Smooth muscle cell (in vitro differentiated cells): ENCODE measurements around the gene APLP2. TPM values are rescaled to one million over a fixed set of nuclear protein-coding genes. Genes with fewer than 3 reads are reported as not detected.
"Not testable (repeated sequence)": the region's sequence is repeated elsewhere in the genome, so short reads cannot be mapped to it uniquely, and the experiment has no call there.

Experiments used
- DNase-seq: peaks from one replicate; lab custom pipeline; 2025; ENCODE audit not compliant: unreplicated experiment; lab: John Stamatoyannopoulos, UW
- H2AFZ ChIP-seq: fragments of 200-600 bp; sonication (generic); 2 replicates; pipeline ENCODE4 v1.6.0; 2016; ENCODE audit warnings: antibody characterized with exemption, low read depth, mild to moderate bottlenecking
- H3F3A ChIP-seq: fragments of 200-600 bp; sonication (generic); 2 replicates; pipeline ENCODE4 v1.6.0; 2017; ENCODE audit warnings: antibody characterized with exemption, low read depth
- H3K27ac ChIP-seq: fragments of 200-600 bp; sonication (generic); 2 replicates; pipeline ENCODE4 v1.5.1; 2016; ENCODE audit warnings: low read depth, mild to moderate bottlenecking
- H3K27me3 ChIP-seq: fragments of 200-600 bp; sonication (generic); 2 replicates; pipeline ENCODE4 v1.6.1; 2016; ENCODE audit warnings: low read depth, mild to moderate bottlenecking
- H3K36me3 ChIP-seq: fragments of 200-600 bp; sonication (generic); 2 replicates; pipeline ENCODE4 v1.5.1; 2016; ENCODE audit warnings: low read depth
- H3K4me1 ChIP-seq: fragments of 200-600 bp; sonication (generic); 2 replicates; pipeline ENCODE4 v1.5.1; 2016; ENCODE audit warnings: low read depth
- H3K4me2 ChIP-seq: fragments of 200-600 bp; sonication (generic); 2 replicates; pipeline ENCODE4 v1.6.0; 2016; ENCODE audit warnings: mild to moderate bottlenecking
- H3K4me3 ChIP-seq: fragments of 200-600 bp; sonication (generic); 2 replicates; pipeline ENCODE4 v1.5.1; 2016; ENCODE audit warnings: mild to moderate bottlenecking
- H3K79me2 ChIP-seq: fragments of 200-600 bp; sonication (generic); 2 replicates; pipeline ENCODE4 v1.6.0; 2016; ENCODE audit warnings: low read depth, mild to moderate bottlenecking
- H3K9ac ChIP-seq: fragments of 200-600 bp; sonication (generic); 2 replicates; pipeline ENCODE4 v1.6.0; 2016; ENCODE audit warnings: low read depth
- H3K9me3 ChIP-seq: fragments of 200-600 bp; sonication (generic); replicated peaks from 2 replicates; pipeline ENCODE4 v1.5.1; 2016; ENCODE audit warnings: low read depth
- H4K20me1 ChIP-seq: fragments of 200-600 bp; sonication (generic); 2 replicates; pipeline ENCODE4 v1.6.0; 2016; ENCODE audit warnings: low read depth
- WGBS: methylation state at CpG from one replicate; pipeline ENCODE4 v1.1.7; 2016; ENCODE audit warnings: low lambda C conversion rate; 5-methylcytosine and 5-hydroxymethylcytosine counted together
- polyA plus RNA-seq: library from polyadenylated mRNA; unstranded; fragments of >200 nt; fragmentation: Nextera tagmentation; extraction: Ambion mirVana; gene quantifications from 2 replicates; pipeline ENCODE4 v1.2.1, GENCODE V29; 2016
- total RNA-seq: library from RNA; depleted of rRNA; stranded (reverse); fragments of >200 nt; gene quantifications from 2 replicates; pipeline ENCODE4 v1.2.3, GENCODE V29; 2014
- TF ChIP-seq, protein P1 (sequence below): fragments of 200-600 bp; sonication (generic); IDR thresholded peaks from 2 replicates; pipeline ENCODE4 v1.5.1; 2017; ENCODE audit warnings: borderline replicate concordance, mild to moderate bottlenecking, antibody characterized with exemption; ENCODE audit not compliant: insufficient read depth, poor library complexity, severe bottlenecking

The APLP2 gene
- total and polyA plus RNA-seq, 2 experiments from 2014 or later: 121 to 146 TPM

DNA sequence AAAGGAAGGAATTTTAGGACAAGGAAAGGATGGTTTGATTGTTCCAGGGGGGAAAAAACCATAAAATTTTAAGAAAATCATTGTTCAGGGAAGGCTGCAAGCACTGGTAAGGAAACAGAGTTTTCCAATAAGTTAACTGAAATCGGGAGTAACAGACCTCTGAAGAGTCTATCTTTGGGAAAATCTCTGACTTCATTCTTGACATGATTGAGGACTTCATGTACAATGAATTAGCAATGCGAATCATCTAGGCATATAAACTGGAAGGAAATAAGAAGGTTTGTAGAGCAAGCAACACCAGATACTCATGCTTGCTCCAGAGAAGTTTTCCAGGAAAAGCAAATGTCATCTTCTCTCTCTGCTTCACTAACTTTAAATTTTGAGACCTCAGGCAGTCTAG is 18.5 kb downstream of the APLP2 start:
- TF ChIP-seq, protein P1, sequence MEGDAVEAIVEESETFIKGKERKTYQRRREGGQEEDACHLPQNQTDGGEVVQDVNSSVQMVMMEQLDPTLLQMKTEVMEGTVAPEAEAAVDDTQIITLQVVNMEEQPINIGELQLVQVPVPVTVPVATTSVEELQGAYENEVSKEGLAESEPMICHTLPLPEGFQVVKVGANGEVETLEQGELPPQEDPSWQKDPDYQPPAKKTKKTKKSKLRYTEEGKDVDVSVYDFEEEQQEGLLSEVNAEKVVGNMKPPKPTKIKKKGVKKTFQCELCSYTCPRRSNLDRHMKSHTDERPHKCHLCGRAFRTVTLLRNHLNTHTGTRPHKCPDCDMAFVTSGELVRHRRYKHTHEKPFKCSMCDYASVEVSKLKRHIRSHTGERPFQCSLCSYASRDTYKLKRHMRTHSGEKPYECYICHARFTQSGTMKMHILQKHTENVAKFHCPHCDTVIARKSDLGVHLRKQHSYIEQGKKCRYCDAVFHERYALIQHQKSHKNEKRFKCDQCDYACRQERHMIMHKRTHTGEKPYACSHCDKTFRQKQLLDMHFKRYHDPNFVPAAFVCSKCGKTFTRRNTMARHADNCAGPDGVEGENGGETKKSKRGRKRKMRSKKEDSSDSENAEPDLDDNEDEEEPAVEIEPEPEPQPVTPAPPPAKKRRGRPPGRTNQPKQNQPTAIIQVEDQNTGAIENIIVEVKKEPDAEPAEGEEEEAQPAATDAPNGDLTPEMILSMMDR: no peak
- Histone ChIP-seq H3K27me3 (no peaks in the 10 kb centered on the region), H3K4me1 (peaks cover 24% of the 10 kb centered on the region), H3K27ac (no peak overlapping the region), H3K36me3 (no peaks in the 10 kb centered on the region), H2AFZ (no peak overlapping the region), H3K9me3 (no peaks in the 10 kb centered on the region), H3K4me2 (no peak overlapping the region), H3K79me2 (peaks cover 40% of the 10 kb centered on the region), H3K9ac (no peak overlapping the region), H3F3A (no peaks in the 10 kb centered on the region), H4K20me1 (peaks cover 70% of the 10 kb centered on the region), H3K4me3 (no peak overlapping the region)
- 87% methylated on average over 2 of the region's 2 CpGs for WGBS
- DNase-seq: no peak

DNA sequence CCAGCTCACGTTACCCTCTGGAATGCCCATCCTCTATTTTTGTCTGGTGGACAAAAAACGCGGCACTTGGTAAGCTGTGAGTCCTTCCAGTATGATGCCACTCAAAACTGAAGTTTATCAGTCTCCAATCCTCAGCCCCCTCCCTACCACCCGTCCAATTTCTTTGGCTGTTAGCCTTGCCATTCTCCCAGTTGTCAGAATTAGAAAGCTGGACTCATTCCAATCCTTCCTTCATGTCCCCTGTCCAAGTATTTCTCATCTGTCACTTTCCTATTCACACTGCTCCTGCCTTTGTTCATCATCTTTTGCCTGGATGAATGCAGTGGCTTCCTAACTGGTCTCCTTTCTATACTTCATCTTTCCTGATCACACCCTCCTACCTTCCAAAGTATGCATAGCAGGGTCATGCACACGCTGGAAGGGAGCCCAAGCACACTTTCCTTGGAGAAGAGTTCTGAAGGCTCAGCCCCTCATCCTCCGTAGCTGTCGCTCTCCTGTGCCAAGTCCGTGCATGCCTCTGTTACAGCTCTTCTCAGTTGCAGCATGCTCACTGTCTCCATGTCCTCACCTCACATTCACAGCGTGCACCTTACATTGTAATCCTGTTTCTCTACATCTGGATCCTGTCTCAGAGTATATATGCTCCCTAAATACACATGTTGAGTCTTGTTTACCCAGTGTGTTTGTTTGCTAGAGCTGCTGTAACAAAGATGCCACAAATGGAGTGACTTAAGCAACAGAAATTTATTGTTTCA is 19.4 kb downstream of the APLP2 start:
- TF ChIP-seq, protein P1: no peak
- no peak for DNase-seq
- Histone ChIP-seq H3K9ac (no peak overlapping the region), H3K9me3 (no peaks in the 10 kb centered on the region), H3F3A (no peaks in the 10 kb centered on the region), H3K4me3 (no peak overlapping the region), H4K20me1 (peaks cover 72% of the 10 kb centered on the region), H3K79me2 (peaks cover 36% of the 10 kb centered on the region), H3K27me3 (no peaks in the 10 kb centered on the region), H3K4me2 (no peak overlapping the region), H3K4me1 (peaks cover 24% of the 10 kb centered on the region), H3K27ac (no peak overlapping the region), H3K36me3 (no peaks in the 10 kb centered on the region), H2AFZ (no peak overlapping the region)
- 91% methylated on average over 9 of the region's 9 CpGs for WGBS

DNA sequence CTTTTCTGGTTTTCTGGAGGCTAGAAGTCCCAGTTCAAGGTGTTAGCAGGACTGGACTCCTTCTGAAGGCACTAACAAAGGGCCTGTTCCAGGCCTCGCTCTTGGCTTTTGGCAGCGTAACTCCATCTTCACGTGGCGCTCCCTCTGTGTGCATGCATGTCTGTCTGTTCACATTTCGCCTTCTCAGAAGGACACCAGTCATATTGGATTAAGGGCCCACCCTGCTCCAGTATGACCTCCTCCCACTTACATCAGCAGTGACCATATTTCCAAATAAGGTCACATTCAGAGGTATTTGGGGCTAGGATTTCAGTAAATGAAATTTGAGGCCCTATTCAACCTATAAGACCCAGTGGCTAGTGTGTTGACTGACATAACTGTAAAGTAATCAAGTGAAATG is 20.0 kb downstream of the APLP2 start:
- DNase-seq: no peak
- Histone ChIP-seq H3F3A (no peaks in the 10 kb centered on the region), H3K27me3 (peaks cover 6% of the 10 kb centered on the region), H3K4me3 (no peak overlapping the region), H3K4me2 (no peak overlapping the region), H3K79me2 (peaks cover 35% of the 10 kb centered on the region), H3K27ac (no peak overlapping the region), H2AFZ (no peak overlapping the region), H4K20me1 (peaks cover 74% of the 10 kb centered on the region), H3K9ac (no peak overlapping the region), H3K36me3 (no peaks in the 10 kb centered on the region), H3K9me3 (no peaks in the 10 kb centered on the region), H3K4me1 (peaks cover 24% of the 10 kb centered on the region)
- 94% methylated on average over 5 of the region's 5 CpGs for WGBS
- TF ChIP-seq, protein P1: no peak

DNA sequence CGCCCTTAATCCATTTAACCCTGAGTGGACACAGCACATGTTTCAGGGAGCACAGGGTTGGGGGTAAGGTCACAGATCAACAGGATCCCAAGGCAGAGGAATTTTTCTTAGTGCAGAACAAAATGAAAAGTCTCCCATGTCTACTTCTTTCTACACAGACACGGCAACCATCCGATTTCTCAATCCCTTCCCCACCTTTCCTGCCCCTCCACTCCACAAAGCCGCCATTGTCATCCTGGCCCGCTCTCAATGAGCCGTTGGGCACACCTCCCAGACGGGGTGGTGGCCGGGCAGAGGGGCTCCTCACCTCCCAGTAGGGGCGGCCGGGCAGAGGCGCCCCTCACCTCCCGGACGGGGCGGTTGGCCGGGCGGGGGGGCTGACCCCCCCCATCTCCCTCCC is 20.8 kb downstream of the APLP2 start:
- Histone ChIP-seq H3K27me3 (peaks cover 12% of the 10 kb centered on the region), H4K20me1 (peaks cover 74% of the 10 kb centered on the region), H3K79me2 (peaks cover 28% of the 10 kb centered on the region), H3K4me1 (peaks cover 24% of the 10 kb centered on the region)
- not testable (repeated sequence) for H3K36me3 ChIP-seq, H3K9ac ChIP-seq, H3F3A ChIP-seq, H3K9me3 ChIP-seq, H3K27ac ChIP-seq, DNase-seq, H3K4me3 ChIP-seq, H2AFZ ChIP-seq, H3K4me2 ChIP-seq
- WGBS: 95% methylated on average over 9 of the region's 16 CpGs

DNA sequence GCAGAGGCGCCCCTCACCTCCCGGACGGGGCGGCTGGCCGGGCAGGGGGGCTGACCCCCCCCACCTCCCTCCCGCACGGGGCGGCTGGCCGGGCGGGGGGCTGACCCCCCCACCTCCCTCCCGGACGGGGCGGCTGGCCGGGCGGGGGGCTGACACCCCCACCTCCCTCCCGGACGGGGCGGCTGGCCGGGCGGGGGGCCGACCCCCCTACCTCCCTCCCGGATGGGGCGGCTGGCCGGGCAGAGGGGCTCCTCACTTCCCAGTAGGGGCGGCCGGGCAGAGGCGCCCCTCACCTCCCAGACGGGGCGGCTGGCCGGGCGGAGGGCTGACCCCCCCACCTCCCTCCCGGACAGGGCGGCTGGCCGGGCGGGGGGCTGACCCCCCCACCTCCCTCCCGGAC is 21.5 kb downstream of the APLP2 start:
- not testable (repeated sequence) for H3K4me3 ChIP-seq, H3K4me2 ChIP-seq, DNase-seq, H3F3A ChIP-seq, H3K27ac ChIP-seq, H3K9me3 ChIP-seq, H2AFZ ChIP-seq, H3K9ac ChIP-seq, H3K36me3 ChIP-seq
- peaks cover 19% of the 10 kb centered on the region for H3K27me3 ChIP-seq
- peaks cover 21% of the 10 kb centered on the region for H3K79me2 ChIP-seq
- H4K20me1 ChIP-seq: peaks cover 75% of the 10 kb centered on the region
- H3K4me1 ChIP-seq: peaks cover 24% of the 10 kb centered on the region
- WGBS: no CpG with 5 or more reads among the region's 36 CpGs
